ENCODE measurements around the gene CMTM3. TPM values are rescaled to one million over a fixed set of nuclear protein-coding genes. Genes with fewer than 3 reads are reported as not detected.

The CMTM3 gene
- total RNA-seq, 4 donors from 2014 or later: 19.3 to 43.9 (median 38.5) TPM

DNA sequence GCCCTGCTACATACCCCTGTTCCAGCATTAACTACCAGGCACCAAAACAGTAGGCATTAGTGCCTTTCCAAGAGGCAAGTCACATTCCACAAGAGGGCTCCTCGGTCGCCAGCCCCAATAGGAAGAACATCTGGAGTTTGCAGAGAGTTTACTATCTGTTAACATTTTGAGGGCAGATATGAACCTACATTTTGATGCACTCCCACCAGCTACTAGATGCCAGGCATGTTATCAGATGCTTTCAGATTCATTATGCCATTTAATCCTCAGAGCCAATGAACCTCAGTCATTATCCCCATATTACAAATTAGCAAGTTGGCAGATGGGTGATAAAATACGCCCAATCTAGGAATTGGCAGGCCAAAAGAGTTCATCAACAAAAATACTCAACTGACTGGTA lies 29.4 kb upstream of the CMTM3 start:
- no peak overlapping the region for H3K4me3 ChIP-seq
- peaks cover 0 to 35% (median 5%) of the 10 kb centered on the region in 4 donors for H3K4me1 ChIP-seq
- TF ChIP-seq POLR2A (IDR thresholded peaks at IDR 0.05) (no peak), EP300 (IDR thresholded peaks at IDR 0.05) (no peak)
- TF ChIP-seq, protein P1, sequence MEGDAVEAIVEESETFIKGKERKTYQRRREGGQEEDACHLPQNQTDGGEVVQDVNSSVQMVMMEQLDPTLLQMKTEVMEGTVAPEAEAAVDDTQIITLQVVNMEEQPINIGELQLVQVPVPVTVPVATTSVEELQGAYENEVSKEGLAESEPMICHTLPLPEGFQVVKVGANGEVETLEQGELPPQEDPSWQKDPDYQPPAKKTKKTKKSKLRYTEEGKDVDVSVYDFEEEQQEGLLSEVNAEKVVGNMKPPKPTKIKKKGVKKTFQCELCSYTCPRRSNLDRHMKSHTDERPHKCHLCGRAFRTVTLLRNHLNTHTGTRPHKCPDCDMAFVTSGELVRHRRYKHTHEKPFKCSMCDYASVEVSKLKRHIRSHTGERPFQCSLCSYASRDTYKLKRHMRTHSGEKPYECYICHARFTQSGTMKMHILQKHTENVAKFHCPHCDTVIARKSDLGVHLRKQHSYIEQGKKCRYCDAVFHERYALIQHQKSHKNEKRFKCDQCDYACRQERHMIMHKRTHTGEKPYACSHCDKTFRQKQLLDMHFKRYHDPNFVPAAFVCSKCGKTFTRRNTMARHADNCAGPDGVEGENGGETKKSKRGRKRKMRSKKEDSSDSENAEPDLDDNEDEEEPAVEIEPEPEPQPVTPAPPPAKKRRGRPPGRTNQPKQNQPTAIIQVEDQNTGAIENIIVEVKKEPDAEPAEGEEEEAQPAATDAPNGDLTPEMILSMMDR (IDR thresholded peaks at IDR 0.05): no peak
- H3K9me3 ChIP-seq: no peaks in the 10 kb centered on the region
- H3K36me3 ChIP-seq: no peaks in the 10 kb centered on the region
- H3K27ac ChIP-seq: no peak overlapping the region
- H3K27me3 ChIP-seq: peaks cover 0 to 13% of the 10 kb centered on the region in 2 donors
- DNase-seq (ENCODE audit: low spot score in 2 of 2): no peak
- 92 to 100% methylated on average over 3 of the region's 3 CpGs for WGBS, 2 donors

DNA sequence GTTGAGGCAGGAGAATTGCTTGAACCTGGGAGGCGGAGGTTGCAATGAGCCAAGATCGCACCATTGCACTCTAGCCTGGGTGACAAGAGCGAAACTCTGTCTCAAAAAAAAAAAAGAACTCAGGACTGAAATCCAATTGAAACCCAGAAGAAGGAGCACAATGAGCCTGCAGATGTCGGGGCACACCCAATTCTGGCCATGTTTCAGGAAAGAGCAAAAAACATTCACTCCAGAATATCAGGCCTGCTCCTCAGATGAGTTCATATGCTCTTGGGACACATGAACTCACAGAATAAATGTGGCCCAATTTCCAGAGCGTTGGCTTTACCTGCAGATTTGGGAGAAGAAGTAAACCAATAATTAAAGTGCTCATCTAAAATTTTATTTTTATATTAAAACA lies 28.2 kb upstream of the CMTM3 start:
- Histone ChIP-seq H3K4me1 (peaks cover 0 to 35% (median 5%) of the 10 kb centered on the region in 4 donors), H3K27ac (no peak overlapping the region), H3K27me3 (peaks cover 0 to 13% of the 10 kb centered on the region in 2 donors), H3K4me3 (no peak overlapping the region), H3K36me3 (no peaks in the 10 kb centered on the region), H3K9me3 (no peaks in the 10 kb centered on the region)
- TF ChIP-seq POLR2A (IDR thresholded peaks at IDR 0.05) (no peak), EP300 (IDR thresholded peaks at IDR 0.05) (peak in 1 of 2 donors; percentile 17)
- 73 to 80% methylated on average over 5 of the region's 5 CpGs for WGBS, 2 donors
- DNase-seq (ENCODE audit: low spot score in 2 of 2): peak in 1 of 2 donors; percentile 34

- Histone ChIP-seq H3K9me3 (no peaks in the 10 kb centered on the region), H3K4me3 (peak within 1 kb of the TSS; percentile 3 to 42 (median 32)), H3K27me3 (peaks cover 0 to 13% of the 10 kb centered on the region in 2 donors), H3K36me3 (no peaks in the 10 kb centered on the region), H3K27ac (peak within 1 kb of the TSS in 1 of 4 donors; percentile 46), H3K4me1 (peaks cover 0 to 37% (median 5%) of the 10 kb centered on the region in 4 donors)
- no peak for DNase-seq (ENCODE audit: low spot score in 2 of 2)
- TF ChIP-seq EP300 (IDR thresholded peaks at IDR 0.05) (no peak), POLR2A (IDR thresholded peaks at IDR 0.05) (no peak)
- TF ChIP-seq, protein P1 (IDR thresholded peaks at IDR 0.05): no peak
- 19 to 21% methylated on average over 71 to 76 of the region's 77 CpGs for WGBS, 2 donors
Observed at GRCh38 chr16:66578651-66579531, 25.6 kb upstream of the CMTM3 start, which contains the start of gene CMTM2. CMTM2 (plus strand) TSS chr16:66579463; CDS start chr16:66579608, 145 bp downstream.

GRCh38 chr16:66580605-66581209 lies 23.8 kb upstream of the CMTM3 start:
- H3K27ac ChIP-seq: peak overlapping the region in 2 of 4 donors; percentile 51 to 68
- TF ChIP-seq, protein P1 (IDR thresholded peaks at IDR 0.05): no peak
- TF ChIP-seq POLR2A (IDR thresholded peaks at IDR 0.05): no peak
- TF ChIP-seq EP300 (IDR thresholded peaks at IDR 0.05): no peak
- H3K27me3 ChIP-seq: peaks cover 0 to 13% of the 10 kb centered on the region in 2 donors
- no peak for DNase-seq (ENCODE audit: low spot score in 2 of 2)
- WGBS, 2 donors: 71 to 72% methylated on average over 4 of the region's 4 CpGs
- no peaks in the 10 kb centered on the region for H3K9me3 ChIP-seq
- no peaks in the 10 kb centered on the region for H3K36me3 ChIP-seq
- H3K4me1 ChIP-seq: peaks cover 0 to 37% (median 5%) of the 10 kb centered on the region in 4 donors
- H3K4me3 ChIP-seq: no peak overlapping the region

DNA sequence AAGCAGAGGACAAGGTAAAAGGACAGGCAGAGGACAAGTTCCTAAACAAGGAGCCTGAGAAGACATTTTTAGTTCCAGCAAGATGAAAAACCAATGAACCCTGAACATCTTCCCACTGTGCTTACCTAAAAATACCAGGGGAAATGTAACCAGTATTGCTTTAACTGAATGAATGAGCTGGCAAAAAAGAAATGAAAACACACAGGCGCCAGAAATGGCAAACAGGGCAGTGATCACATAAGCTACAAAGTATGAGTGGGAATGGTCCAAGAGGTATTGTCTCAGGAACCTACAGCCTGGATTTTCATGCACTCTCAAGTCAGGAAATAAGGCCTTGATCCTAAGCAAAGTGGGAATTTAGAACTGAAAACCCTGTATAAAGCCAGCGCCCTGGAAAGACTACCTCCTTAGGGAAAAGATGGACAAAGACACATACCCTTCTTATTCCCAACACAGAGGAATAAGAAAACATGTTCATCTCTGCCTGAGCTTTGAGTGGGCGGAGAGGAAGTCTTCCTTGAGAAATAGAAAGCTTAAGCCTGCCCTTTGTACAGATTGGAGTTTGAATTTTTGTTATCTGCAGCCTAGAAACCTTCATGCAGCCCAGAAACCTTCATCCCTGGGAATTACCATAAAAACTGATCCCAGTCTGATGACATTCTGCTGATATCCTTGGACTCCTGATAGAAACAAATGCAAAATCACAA lies 23.1 kb upstream of the CMTM3 start:
- no peaks in the 10 kb centered on the region for H3K9me3 ChIP-seq
- H3K4me3 ChIP-seq: no peak overlapping the region
- no peaks in the 10 kb centered on the region for H3K36me3 ChIP-seq
- WGBS, 2 donors: 66 to 76% methylated on average over 3 of the region's 3 CpGs
- no peak for DNase-seq (ENCODE audit: low spot score in 2 of 2)
- peaks cover 0 to 13% of the 10 kb centered on the region in 2 donors for H3K27me3 ChIP-seq
- H3K4me1 ChIP-seq: peaks cover 0 to 30% (median 5%) of the 10 kb centered on the region in 4 donors
- TF ChIP-seq, protein P1 (IDR thresholded peaks at IDR 0.05): no peak
- TF ChIP-seq POLR2A (IDR thresholded peaks at IDR 0.05) (no peak), EP300 (IDR thresholded peaks at IDR 0.05) (no peak)
- peak overlapping the region in 2 of 4 donors; percentile 51 to 68 for H3K27ac ChIP-seq
